Heart left ventricle (tissue), 13 donors: ENCODE measurements around the gene CCM2.
"Not testable (repeated sequence)": the region's sequence is repeated elsewhere in the genome, so short reads cannot be mapped to it uniquely, and the experiment has no call there.

Experiments
- POLR2A ChIP-seq, 2 donors: fragments of 450-650 bp; IDR thresholded peaks; one replicate each; pipeline ENCODE4 v1.6.1; 2017; ENCODE audit warnings: antibody characterized with exemption in 2 of 2, mild to moderate bottlenecking in 2 of 2, moderate library complexity in 2 of 2
- TF ChIP-seq, protein P1 (sequence below), 12 donors: fragments of 200-600 bp; sonication (generic) in 4 of 12; IDR thresholded peaks; one replicate each; pipeline versions ENCODE4 v1.5.0 to v1.8.0; 2018 to 2022; ENCODE audit warnings: antibody characterized with exemption in 12 of 12, mild to moderate bottlenecking in 5 of 12
- donor health status: ischemic (EF 13 %, LVEDD 7.1; RV severe dilation, severe dysfunction).
- donor health status: DM: no; HTN: yes; CAD: no.
- donor health status: DM: no; HTN: no; CAD: no.
- donor health status: ischemic (EF 25% LVEDD 6.9; RV normal size, moderate dysfunction).
- donor health status: ischemic (EF 25% LVEDD 5.7; RV mildly dilated, moderate dysfunction).
- donor health status: ischemic (EF 35%, LVEDD 5.7; RV mildly dilated, moderate dysfunction).
- donor health status: nonischemic (EF 11% LVEDD 7.7; RV severe dilation, severe dysfunction).
- donor health status: DM: yes; HTN: yes; CAD: no.
- donor health status: PGD.
- donor health status: ischemic (EF 29% LVEDD 5.4; RV normal size, mild dysfunction).
- donor health status: nonischemic (EF 23%, LVEDD 6.1; RV moderate dilation, normal function).

DNA sequence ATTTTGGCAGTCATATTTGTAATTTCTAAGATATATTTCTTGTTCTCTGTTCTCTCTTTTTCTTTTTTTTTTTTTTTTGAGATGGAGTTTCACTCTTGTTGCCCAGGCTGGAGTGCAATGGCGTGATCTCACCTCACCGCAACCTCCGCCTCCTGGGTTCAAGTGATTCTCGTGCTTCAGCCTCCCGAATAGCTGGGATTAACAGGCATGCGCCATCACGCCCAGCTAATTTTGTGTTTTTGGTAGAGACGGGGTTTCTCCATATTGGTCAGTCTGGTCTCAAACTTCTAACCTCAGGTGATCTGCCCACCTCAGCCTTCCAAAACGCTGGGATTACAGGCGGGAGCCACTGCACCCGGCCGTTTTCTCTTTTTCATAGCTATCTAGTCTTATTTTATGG lies 25.5 kb downstream of the CCM2 start:
- TF ChIP-seq, protein P1, sequence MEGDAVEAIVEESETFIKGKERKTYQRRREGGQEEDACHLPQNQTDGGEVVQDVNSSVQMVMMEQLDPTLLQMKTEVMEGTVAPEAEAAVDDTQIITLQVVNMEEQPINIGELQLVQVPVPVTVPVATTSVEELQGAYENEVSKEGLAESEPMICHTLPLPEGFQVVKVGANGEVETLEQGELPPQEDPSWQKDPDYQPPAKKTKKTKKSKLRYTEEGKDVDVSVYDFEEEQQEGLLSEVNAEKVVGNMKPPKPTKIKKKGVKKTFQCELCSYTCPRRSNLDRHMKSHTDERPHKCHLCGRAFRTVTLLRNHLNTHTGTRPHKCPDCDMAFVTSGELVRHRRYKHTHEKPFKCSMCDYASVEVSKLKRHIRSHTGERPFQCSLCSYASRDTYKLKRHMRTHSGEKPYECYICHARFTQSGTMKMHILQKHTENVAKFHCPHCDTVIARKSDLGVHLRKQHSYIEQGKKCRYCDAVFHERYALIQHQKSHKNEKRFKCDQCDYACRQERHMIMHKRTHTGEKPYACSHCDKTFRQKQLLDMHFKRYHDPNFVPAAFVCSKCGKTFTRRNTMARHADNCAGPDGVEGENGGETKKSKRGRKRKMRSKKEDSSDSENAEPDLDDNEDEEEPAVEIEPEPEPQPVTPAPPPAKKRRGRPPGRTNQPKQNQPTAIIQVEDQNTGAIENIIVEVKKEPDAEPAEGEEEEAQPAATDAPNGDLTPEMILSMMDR (IDR thresholded peaks at IDR 0.05), result not testable (repeated sequence)
- not testable (repeated sequence) for TF ChIP-seq POLR2A (IDR thresholded peaks at IDR 0.05)
